GM23248 (cell line): ENCODE results near the gene IQCB1.

ENCODE experiments used
- EZH2 ChIP-seq: fragments of 200-600 bp; sonication (generic); IDR thresholded peaks from 2 replicates; pipeline ENCODE4 v1.6.1; 2018; ENCODE audit warnings: antibody characterized with exemption, mild to moderate bottlenecking; ENCODE audit not compliant: insufficient read depth, poor library complexity, severe bottlenecking
- EZH2phosphoT487 ChIP-seq: fragments of 200-600 bp; sonication (generic); IDR thresholded peaks from 2 replicates; pipeline ENCODE4 v1.6.1; 2018; ENCODE audit warnings: antibody characterized with exemption, moderate library complexity, mild to moderate bottlenecking, low read depth; ENCODE audit not compliant: insufficient read depth

DNA sequence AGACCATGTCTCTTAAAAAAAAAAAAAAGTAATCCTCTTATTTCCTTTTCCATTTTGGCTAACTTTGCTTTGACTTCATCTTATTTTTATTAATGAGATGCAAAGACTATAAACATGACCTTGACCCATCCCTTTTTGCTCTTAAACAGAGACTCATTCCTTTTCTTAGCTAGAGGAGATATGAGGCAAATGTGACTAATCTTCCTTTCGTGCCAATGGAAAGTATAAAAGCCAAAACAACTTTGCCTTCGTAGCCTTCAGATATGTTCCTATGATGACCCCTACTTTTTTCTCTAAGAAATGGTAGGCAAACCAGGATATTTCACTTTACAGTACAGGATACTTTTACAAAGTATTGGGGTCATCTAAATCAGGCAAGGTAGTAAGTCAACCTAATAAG is 48.4 kb downstream of the IQCB1 start:
- TF ChIP-seq EZH2phosphoT487 (no peak), EZH2 (no peak)
